SJSA1 (cell line): ENCODE data around the gene RUFY3. TPM values are rescaled to one million over a fixed set of nuclear protein-coding genes. Genes with fewer than 3 reads are reported as not detected.
"Not testable (repeated sequence)": the region's sequence is repeated elsewhere in the genome, so short reads cannot be mapped to it uniquely, and the experiment has no call there.

Experiments used
- DNase-seq, 2 experiments: peaks; one replicate each; pipeline ENCODE4 v3.0.0-alpha.2; 2015 to 2020; ENCODE audit warnings: low spot score in 2 of 2, low read depth in 1 of 2
- H3K27ac ChIP-seq: fragments of 250-450 bp; sonication (Bioruptor Pico); 2 replicates; pipeline ENCODE4 v1.5.1; 2020; ENCODE audit warnings: mild to moderate bottlenecking, moderate library complexity
- H3K27me3 ChIP-seq: fragments of 250-450 bp; sonication (Bioruptor Pico); replicated peaks from 2 replicates; pipeline ENCODE4 v1.5.1; 2020; ENCODE audit warnings: mild to moderate bottlenecking, moderate library complexity
- H3K36me3 ChIP-seq: fragments of 250-450 bp; sonication (Bioruptor Pico); 2 replicates; pipeline ENCODE4 v1.5.1; 2020; ENCODE audit warnings: mild to moderate bottlenecking
- H3K4me1 ChIP-seq: fragments of 250-450 bp; sonication (Bioruptor Pico); replicated peaks from 2 replicates; pipeline ENCODE4 v1.6.1; 2021; ENCODE audit warnings: mild to moderate bottlenecking
- H3K4me3 ChIP-seq: fragments of 250-450 bp; sonication (Bioruptor Pico); 2 replicates; pipeline ENCODE4 v1.5.1; 2020; ENCODE audit warnings: mild to moderate bottlenecking
- H3K9me3 ChIP-seq: fragments of 250-450 bp; sonication (Bioruptor Pico); replicated peaks from 2 replicates; pipeline ENCODE4 v1.5.1; 2020; ENCODE audit warnings: mild to moderate bottlenecking
- total RNA-seq: library from RNA; depleted of rRNA; stranded (reverse); fragments of >200 nt; shearing (Covaris generic); gene quantifications from 2 replicates; pipeline ENCODE4 v1.2.3, GENCODE V29; 2014

The RUFY3 gene
- total RNA-seq, 1 experiment from 2014 or later: 21.1 TPM

DNA sequence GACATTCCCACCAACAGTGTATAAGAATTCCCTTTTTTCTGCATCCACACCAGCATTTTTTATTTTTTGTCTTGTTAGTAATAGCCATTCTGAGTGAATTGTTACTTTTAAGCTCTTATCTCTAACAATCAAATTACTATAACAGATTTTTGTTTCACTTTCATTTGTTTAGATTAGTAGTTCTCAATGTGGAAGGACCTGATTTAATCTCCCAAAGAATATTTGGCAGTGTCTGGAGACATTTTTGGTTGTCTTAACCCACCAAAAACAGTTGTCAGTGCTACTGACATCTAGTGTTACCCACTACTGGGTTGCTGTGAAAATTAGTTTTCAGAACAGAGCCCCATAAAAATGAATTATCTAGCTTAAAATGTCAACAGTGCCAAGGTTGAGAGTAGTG lies 37.9 kb downstream of the RUFY3 start:
- H3K27ac ChIP-seq: no peak overlapping the region
- H3K4me1 ChIP-seq: 0 out of 2 replicates have a peak, but pooled peaks cover 4% of the 10 kb centered on the region
- no peaks in the 10 kb centered on the region for H3K27me3 ChIP-seq
- no peak for DNase-seq
- no peaks in the 10 kb centered on the region for H3K9me3 ChIP-seq
- H3K4me3 ChIP-seq: no peak overlapping the region
- peaks cover 7% of the 10 kb centered on the region; the same call in 1 of the 2 replicates for H3K36me3 ChIP-seq

- H3K4me3 ChIP-seq: no peak overlapping the region
- peaks cover 7% of the 10 kb centered on the region; the same call in 1 of the 2 replicates for H3K36me3 ChIP-seq
- DNase-seq: no peak
- 0 out of 2 replicates have a peak, but pooled peaks cover 4% of the 10 kb centered on the region for H3K4me1 ChIP-seq
- no peaks in the 10 kb centered on the region for H3K27me3 ChIP-seq
- H3K27ac ChIP-seq: no peak overlapping the region
- no peaks in the 10 kb centered on the region for H3K9me3 ChIP-seq
Measured at GRCh38 chr4:70760662-70761061, 38.9 kb downstream of the RUFY3 start.

DNA sequence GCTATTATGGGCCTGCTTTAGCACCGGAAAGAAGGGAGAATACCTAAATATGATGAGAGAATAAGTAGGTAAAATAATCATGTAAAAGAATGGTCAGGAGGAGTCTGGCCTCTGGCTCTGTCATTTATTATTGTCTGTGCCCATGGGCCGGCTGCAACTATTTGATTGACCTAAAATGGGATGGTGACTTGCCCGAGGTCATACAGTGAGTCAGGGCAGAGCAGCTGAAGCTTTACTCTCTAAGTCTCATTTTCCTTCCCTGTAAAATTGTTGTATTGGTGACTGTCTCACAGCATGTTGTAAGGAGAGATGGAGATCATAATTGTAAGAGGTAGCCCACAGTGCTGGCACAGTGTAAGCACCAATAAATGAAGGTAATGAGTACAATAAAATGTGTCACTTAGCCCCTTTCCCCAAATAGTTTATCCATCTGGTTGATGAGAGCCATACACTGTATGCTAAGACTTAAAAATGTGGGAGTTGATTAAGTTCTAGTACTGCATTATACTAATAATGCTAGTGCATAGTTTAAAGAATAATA lies 39.6 kb downstream of the RUFY3 start:
- Histone ChIP-seq H3K36me3 (peaks cover 10% of the 10 kb centered on the region; the same call in 1 of the 2 replicates), H3K27ac (no peak overlapping the region), H3K4me1 (0 out of 2 replicates have a peak, but pooled peaks cover 4% of the 10 kb centered on the region), H3K9me3 (no peaks in the 10 kb centered on the region), H3K4me3 (no peak overlapping the region), H3K27me3 (no peaks in the 10 kb centered on the region)
- no peak for DNase-seq

DNA sequence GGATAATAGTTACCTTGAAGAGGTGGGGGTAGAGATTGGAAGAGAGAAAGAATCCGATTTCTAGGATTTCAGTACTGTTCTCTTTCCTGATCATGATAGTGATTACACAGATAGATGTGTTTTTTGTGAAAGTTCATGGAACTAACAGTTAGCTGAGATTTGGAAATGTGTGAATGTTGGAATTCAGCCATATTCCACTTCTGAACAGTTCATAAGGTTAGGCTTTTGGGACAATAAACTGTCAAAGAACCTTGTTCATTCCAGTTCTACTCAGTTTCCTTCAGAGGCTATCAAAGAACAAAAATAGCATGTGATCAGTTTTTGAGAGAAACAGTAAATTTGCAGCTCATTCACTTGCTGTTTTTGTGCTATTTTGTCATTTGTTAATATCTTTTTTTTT lies 43.6 kb downstream of the RUFY3 start:
- H3K36me3 ChIP-seq: peaks cover 10% of the 10 kb centered on the region; the same call in 1 of the 2 replicates
- H3K4me1 ChIP-seq: peaks cover 16% of the 10 kb centered on the region
- DNase-seq: no peak
- no peaks in the 10 kb centered on the region for H3K9me3 ChIP-seq
- H3K27ac ChIP-seq: no peak overlapping the region
- H3K4me3 ChIP-seq: no peak overlapping the region
- no peaks in the 10 kb centered on the region for H3K27me3 ChIP-seq

DNA sequence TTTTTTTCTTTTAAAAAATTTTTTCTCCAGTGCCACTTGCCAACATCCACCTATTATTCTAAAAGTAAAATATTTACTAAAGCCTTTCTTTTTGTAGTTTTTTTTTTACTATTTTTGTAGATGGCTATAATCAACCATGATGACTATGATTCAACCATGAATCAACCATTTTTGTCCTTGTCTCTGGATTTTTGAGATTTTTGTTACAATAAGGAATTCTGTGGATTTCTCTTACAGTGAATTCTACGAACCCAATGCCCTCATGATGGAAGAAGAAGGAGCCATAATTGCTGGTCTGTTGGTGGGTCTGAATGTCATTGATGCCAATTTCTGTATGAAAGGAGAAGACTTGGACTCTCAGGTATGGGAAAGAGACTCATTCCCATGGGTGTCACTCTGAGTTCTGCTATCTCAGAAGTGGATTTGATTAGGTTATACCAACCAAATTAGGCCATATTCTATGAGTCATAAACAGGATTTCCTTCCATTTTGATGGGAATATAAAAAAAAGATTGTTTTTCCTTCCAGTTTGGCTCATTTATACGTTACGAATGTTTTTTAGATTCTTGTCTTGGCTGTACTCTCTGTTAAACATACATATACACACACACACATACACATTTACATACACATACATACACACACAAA lies 46.7 kb downstream of the RUFY3 start:
- DNase-seq: peak in 1 of 2 experiments; percentile 40
- Histone ChIP-seq H3K27ac (peak overlapping the region; percentile 63), H3K4me1 (peaks cover 16% of the 10 kb centered on the region), H3K36me3 (peaks cover 10% of the 10 kb centered on the region; the same call in 1 of the 2 replicates), H3K4me3 (no peak overlapping the region), H3K9me3 (no peaks in the 10 kb centered on the region), H3K27me3 (no peaks in the 10 kb centered on the region)

GRCh38 chr4:70769396-70769795 lies 47.6 kb downstream of the RUFY3 start:
- H3K4me1 ChIP-seq: peaks cover 16% of the 10 kb centered on the region
- not testable (repeated sequence) for H3K9me3 ChIP-seq, H3K27me3 ChIP-seq, H3K27ac ChIP-seq, DNase-seq, H3K4me3 ChIP-seq, H3K36me3 ChIP-seq

DNA sequence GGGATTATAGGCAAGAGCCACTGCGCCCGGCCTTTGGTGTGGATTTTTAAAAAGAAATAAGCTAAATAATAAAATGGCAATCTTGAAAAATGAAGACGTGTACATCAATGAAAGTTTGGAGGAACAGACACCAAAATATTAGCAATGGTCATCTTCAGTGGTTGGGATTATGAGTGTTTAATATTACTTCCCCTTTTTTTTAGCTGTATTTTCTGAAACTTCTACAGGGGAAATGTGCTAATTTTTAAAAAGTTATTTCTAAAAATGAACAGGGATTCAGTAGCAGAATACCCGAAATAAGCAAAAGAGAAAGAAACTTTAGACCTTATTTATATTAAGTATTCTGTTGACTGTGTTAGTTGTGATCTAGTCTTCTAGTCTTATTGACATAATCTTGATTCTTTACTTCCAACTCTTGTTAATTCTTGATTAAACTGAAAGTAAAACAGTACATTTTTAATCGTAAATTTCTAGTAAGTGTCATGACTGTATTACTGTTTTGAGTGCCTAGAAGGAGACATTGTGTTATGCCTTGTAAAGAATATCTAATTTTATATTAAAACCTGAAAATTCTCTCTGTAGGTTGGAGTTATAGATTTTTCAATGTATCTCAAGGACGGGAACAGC lies 51.3 kb downstream of the RUFY3 start:
- Histone ChIP-seq H3K4me3 (no peak overlapping the region), H3K27ac (no peak overlapping the region), H3K4me1 (peaks cover 9% of the 10 kb centered on the region), H3K9me3 (no peaks in the 10 kb centered on the region), H3K27me3 (no peaks in the 10 kb centered on the region), H3K36me3 (no peaks in the 10 kb centered on the region)
- DNase-seq: no peak

DNA sequence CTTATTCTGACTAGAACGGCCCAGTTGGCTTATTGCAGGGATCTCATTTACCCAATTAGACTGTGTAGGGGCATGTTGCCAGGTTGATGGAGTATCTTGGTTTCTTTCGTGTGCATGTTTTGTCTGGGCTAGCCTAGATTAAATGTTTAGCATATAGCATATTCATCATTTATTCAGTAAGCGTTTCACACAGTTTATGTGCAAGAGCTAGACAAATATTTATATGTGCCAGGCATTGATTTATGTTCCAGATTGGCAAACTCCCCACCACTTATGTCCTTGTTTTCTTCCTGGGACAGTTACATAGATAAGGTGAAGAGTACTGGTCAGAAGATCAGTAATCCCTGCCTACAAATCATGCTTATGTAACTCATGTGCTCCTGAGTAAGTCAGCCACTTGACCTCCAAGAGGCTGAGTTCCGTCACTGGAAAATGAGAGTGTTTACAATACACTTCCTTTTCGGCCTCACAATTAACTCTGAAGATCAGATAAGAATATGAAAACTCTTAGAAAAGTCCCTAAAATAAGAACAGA lies 57.2 kb downstream of the RUFY3 start:
- peak in 1 of 2 experiments; percentile 20 for DNase-seq

DNA sequence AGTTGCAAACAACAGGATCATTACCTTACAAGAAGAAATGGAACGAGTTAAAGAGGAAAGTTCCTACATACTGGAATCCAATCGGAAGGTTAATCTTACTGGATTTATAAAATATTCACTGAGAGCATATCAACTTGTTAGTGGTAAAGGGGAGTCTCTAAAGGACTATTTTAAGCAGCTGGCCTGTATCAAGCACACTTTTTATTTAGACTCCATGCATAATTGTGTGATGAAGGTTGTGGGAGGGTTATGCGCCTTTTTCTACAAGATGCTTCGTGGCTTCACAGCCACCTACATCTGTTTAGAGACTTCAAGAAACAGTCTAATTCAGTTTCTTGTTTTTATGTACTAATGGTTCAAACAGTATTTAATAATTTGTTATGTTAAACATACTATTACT lies 61.3 kb downstream of the RUFY3 start:
- H3K9me3 ChIP-seq: no peaks in the 10 kb centered on the region
- no peak for DNase-seq
- no peaks in the 10 kb centered on the region for H3K27me3 ChIP-seq
- no peak overlapping the region for H3K4me3 ChIP-seq
- no peak overlapping the region for H3K27ac ChIP-seq
- H3K4me1 ChIP-seq: peaks cover 8% of the 10 kb centered on the region
- H3K36me3 ChIP-seq: peaks cover 5% of the 10 kb centered on the region

More for the DNA sequence above, 57.2 kb downstream of the RUFY3 start:
- Histone ChIP-seq H3K9me3 (no peaks in the 10 kb centered on the region), H3K4me3 (no peak overlapping the region), H3K4me1 (peaks cover 8% of the 10 kb centered on the region), H3K27ac (no peak overlapping the region), H3K36me3 (peaks cover 3% of the 10 kb centered on the region), H3K27me3 (no peaks in the 10 kb centered on the region)

DNA sequence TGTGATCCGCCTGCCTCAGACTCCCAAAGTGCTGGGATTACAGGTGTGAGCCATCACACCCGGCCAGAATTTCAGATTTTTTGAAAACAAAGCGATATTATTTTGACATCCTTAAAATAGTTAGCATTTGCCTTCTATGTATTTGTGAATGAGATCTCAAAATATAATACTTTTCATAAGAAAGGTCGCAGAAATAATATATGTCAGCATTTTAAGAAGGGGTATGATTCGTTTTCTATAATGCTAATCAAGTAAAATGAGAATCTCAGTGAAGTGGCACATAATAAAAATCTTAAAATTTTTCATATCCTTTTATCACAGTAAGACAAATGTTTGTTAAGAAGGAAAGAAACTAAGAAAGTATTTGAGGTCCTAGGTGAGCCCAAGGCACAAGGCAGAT lies 65.7 kb downstream of the RUFY3 start:
- H3K27ac ChIP-seq: no peak overlapping the region
- peaks cover 14% of the 10 kb centered on the region for H3K4me1 ChIP-seq
- no peak for DNase-seq
- H3K4me3 ChIP-seq: no peak overlapping the region
- H3K27me3 ChIP-seq: no peaks in the 10 kb centered on the region
- H3K36me3 ChIP-seq: peaks cover 11% of the 10 kb centered on the region
- H3K9me3 ChIP-seq: no peaks in the 10 kb centered on the region

GRCh38 chr4:70788733-70789132 lies 67.0 kb downstream of the RUFY3 start:
- Histone ChIP-seq H3K36me3 (peaks cover 8% of the 10 kb centered on the region; the same call in 1 of the 2 replicates), H3K4me1 (peaks cover 14% of the 10 kb centered on the region), H3K27ac (no peak overlapping the region), H3K9me3 (no peaks in the 10 kb centered on the region), H3K27me3 (no peaks in the 10 kb centered on the region), H3K4me3 (no peak overlapping the region)
- no peak for DNase-seq

- Histone ChIP-seq H3K9me3 (no peaks in the 10 kb centered on the region), H3K4me3 (no peak overlapping the region), H3K36me3 (peaks cover 5% of the 10 kb centered on the region; the same call in 1 of the 2 replicates), H3K27ac (no peak overlapping the region), H3K27me3 (no peaks in the 10 kb centered on the region), H3K4me1 (peaks cover 14% of the 10 kb centered on the region)
- no peak for DNase-seq
Measured at GRCh38 chr4:70793626-70794025, 71.9 kb downstream of the RUFY3 start.

- no peak for DNase-seq
- Histone ChIP-seq H3K27me3 (no peaks in the 10 kb centered on the region), H3K4me3 (no peak overlapping the region), H3K36me3 (no peaks in the 10 kb centered on the region), H3K9me3 (no peaks in the 10 kb centered on the region), H3K27ac (no peak overlapping the region), H3K4me1 (0 out of 2 replicates have a peak, but pooled peaks cover 3% of the 10 kb centered on the region)
Measured at GRCh38 chr4:70801265-70801809, 79.6 kb downstream of the RUFY3 start.
